Fibroblast of upper back skin (primary cell): ENCODE measurements around the gene PIK3C2B.
"Not testable (repeated sequence)": the region's sequence is repeated elsewhere in the genome, so short reads cannot be mapped to it uniquely, and the experiment has no call there.

Experiments used
- DNase-seq: peaks from one replicate; pipeline ENCODE4 v3.0.0-alpha.2; 2013

Gene PIK3C2B

GRCh38 chr1:204494281-204495077 is at the start of gene PIK3C2B:
TSS of gene PIK3C2B (minus strand) at chr1:204494805. CDS start at chr1:204469802, 25,003 bp downstream.
- peak; percentile 66 for DNase-seq

GRCh38 chr1:204544321-204544720 is 49.7 kb upstream of the PIK3C2B start:
- DNase-seq, result peak; percentile 12

- no peak for DNase-seq
These were observed 47.0 kb upstream of the PIK3C2B start for GRCh38 chr1:204541626-204542025.

GRCh38 chr1:204532832-204533231 is 38.2 kb upstream of the PIK3C2B start:
- DNase-seq, result no peak

GRCh38 chr1:204530932-204531331 is 36.3 kb upstream of the PIK3C2B start:
- no peak for DNase-seq

GRCh38 chr1:204529371-204529895 is 34.8 kb upstream of the PIK3C2B start:
- DNase-seq, result no peak

GRCh38 chr1:204528677-204529076 is 34.1 kb upstream of the PIK3C2B start:
- DNase-seq, result no peak

GRCh38 chr1:204528241-204528640 is 33.6 kb upstream of the PIK3C2B start:
- no peak for DNase-seq

- DNase-seq, result no peak
These were observed 30.4 kb upstream of the PIK3C2B start for GRCh38 chr1:204524986-204525385.

GRCh38 chr1:204523605-204524215 is 29.1 kb upstream of the PIK3C2B start:
- no peak for DNase-seq

- DNase-seq, result not testable (repeated sequence)
These were observed 27.4 kb upstream of the PIK3C2B start for GRCh38 chr1:204521941-204522521.

GRCh38 chr1:204520834-204521709 is 26.5 kb upstream of the PIK3C2B start:
- DNase-seq, result peak; percentile 46

- DNase-seq, result not testable (repeated sequence)
These were observed 22.8 kb upstream of the PIK3C2B start for GRCh38 chr1:204517382-204517781.

- peak; percentile 98 for DNase-seq
These were observed 21.7 kb upstream of the PIK3C2B start, which contains the start of gene MDM4 for GRCh38 chr1:204516180-204516879. TSS of gene MDM4 (plus strand) at chr1:204516406. CDS start at chr1:204525519, 9,113 bp downstream.

GRCh38 chr1:204514828-204515227 is 20.2 kb upstream of the PIK3C2B start:
- DNase-seq, result no peak

- DNase-seq, result no peak
These were observed 18.6 kb upstream of the PIK3C2B start for GRCh38 chr1:204513117-204513716.

- DNase-seq, result no peak
These were observed 16.8 kb upstream of the PIK3C2B start for GRCh38 chr1:204511366-204511765.

GRCh38 chr1:204509186-204509635 is 14.6 kb upstream of the PIK3C2B start:
- no peak for DNase-seq

GRCh38 chr1:204507317-204508105 is 12.9 kb upstream of the PIK3C2B start:
- DNase-seq, result peak; percentile 76

GRCh38 chr1:204506969-204507316 is 12.3 kb upstream of the PIK3C2B start:
- DNase-seq, result peak; percentile 93
